ENCODE results near the gene C13orf46. TPM values are rescaled to one million over a fixed set of nuclear protein-coding genes. Genes with fewer than 3 reads are reported as not detected.

Gene C13orf46
- 0.29 and 0.33 TPM in 2 replicates for total RNA-seq (2022)
- Bru-seq, nascent RNA, result percentile 13 among the genes with signal in this experiment
- BruChase-seq, experiment 1, labeled RNA remaining after a 6-hour chase, result percentile 4 among the genes with signal in this experiment
- percentile 7 among the genes with signal in this experiment for BruChase-seq, experiment 2, labeled RNA remaining after a 2-hour chase
- long read RNA-seq, result 0 reads

- no peaks in the 10 kb centered on the region for H3K9me3 Mint-ChIP-seq (ENCODE audit: low read depth, unreplicated experiment)
- CTCF ChIA-PET, result no interaction called here
- TF ChIP-seq, protein P1, sequence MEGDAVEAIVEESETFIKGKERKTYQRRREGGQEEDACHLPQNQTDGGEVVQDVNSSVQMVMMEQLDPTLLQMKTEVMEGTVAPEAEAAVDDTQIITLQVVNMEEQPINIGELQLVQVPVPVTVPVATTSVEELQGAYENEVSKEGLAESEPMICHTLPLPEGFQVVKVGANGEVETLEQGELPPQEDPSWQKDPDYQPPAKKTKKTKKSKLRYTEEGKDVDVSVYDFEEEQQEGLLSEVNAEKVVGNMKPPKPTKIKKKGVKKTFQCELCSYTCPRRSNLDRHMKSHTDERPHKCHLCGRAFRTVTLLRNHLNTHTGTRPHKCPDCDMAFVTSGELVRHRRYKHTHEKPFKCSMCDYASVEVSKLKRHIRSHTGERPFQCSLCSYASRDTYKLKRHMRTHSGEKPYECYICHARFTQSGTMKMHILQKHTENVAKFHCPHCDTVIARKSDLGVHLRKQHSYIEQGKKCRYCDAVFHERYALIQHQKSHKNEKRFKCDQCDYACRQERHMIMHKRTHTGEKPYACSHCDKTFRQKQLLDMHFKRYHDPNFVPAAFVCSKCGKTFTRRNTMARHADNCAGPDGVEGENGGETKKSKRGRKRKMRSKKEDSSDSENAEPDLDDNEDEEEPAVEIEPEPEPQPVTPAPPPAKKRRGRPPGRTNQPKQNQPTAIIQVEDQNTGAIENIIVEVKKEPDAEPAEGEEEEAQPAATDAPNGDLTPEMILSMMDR (IDR thresholded peaks at IDR 0.05; ENCODE audit: unreplicated experiment), result no peak
- intact Hi-C loops (cut with micrococcal nuclease; ENCODE audit: unreplicated experiment), result no loop called here
- no peak within 1 kb of the TSS for H3K27ac Mint-ChIP-seq (ENCODE audit: unreplicated experiment)
- H3K4me3 Mint-ChIP-seq (ENCODE audit: low read depth, unreplicated experiment), result no peak within 1 kb of the TSS
- no peaks in the 10 kb centered on the region for H3K36me3 Mint-ChIP-seq (ENCODE audit: insufficient read depth, unreplicated experiment)
- no peaks in the 10 kb centered on the region for H3K27me3 Mint-ChIP-seq (ENCODE audit: unreplicated experiment)
- no peak for DNase-seq
- BruUV-seq (replicated peaks), result no TSS peak
- H3K4me1 Mint-ChIP-seq (ENCODE audit: low read depth, unreplicated experiment), result no peaks in the 10 kb centered on the region
Observed at GRCh38 chr13:113973218-113974164, at the start of gene C13orf46. C13orf46 (minus strand) TSS chr13:113974076; CDS start chr13:113973997, 79 bp downstream.

- Mint-ChIP-seq H3K4me3 (ENCODE audit: low read depth, unreplicated experiment) (no peak overlapping the region), H3K4me1 (ENCODE audit: low read depth, unreplicated experiment) (no peaks in the 10 kb centered on the region), H3K27me3 (ENCODE audit: unreplicated experiment) (no peaks in the 10 kb centered on the region), H3K27ac (ENCODE audit: unreplicated experiment) (no peak overlapping the region), H3K36me3 (ENCODE audit: insufficient read depth, unreplicated experiment) (no peaks in the 10 kb centered on the region), H3K9me3 (ENCODE audit: low read depth, unreplicated experiment) (no peaks in the 10 kb centered on the region)
- intact Hi-C loops (cut with micrococcal nuclease; ENCODE audit: unreplicated experiment), result no loop called here
- no peak for DNase-seq
- TF ChIP-seq, protein P1 (IDR thresholded peaks at IDR 0.05; ENCODE audit: unreplicated experiment), result no peak
- no TSS peak for BruUV-seq (replicated peaks)
- CTCF ChIA-PET, result no interaction called here
Observed at GRCh38 chr13:114022876-114023275, 49.0 kb upstream of the C13orf46 start.

- Mint-ChIP-seq H3K27me3 (ENCODE audit: unreplicated experiment) (no peaks in the 10 kb centered on the region), H3K36me3 (ENCODE audit: insufficient read depth, unreplicated experiment) (no peaks in the 10 kb centered on the region), H3K4me1 (ENCODE audit: low read depth, unreplicated experiment) (no peaks in the 10 kb centered on the region), H3K9me3 (ENCODE audit: low read depth, unreplicated experiment) (no peaks in the 10 kb centered on the region), H3K27ac (ENCODE audit: unreplicated experiment) (no peak overlapping the region), H3K4me3 (ENCODE audit: low read depth, unreplicated experiment) (no peak overlapping the region)
- intact Hi-C loops (cut with micrococcal nuclease; ENCODE audit: unreplicated experiment), result no loop called here
- DNase-seq, result no peak
- no TSS peak for BruUV-seq (replicated peaks)
- TF ChIP-seq, protein P1 (IDR thresholded peaks at IDR 0.05; ENCODE audit: unreplicated experiment), result no peak
- CTCF ChIA-PET, result no interaction called here
Observed at GRCh38 chr13:114022309-114022669, 48.4 kb upstream of the C13orf46 start.

- Mint-ChIP-seq H3K36me3 (ENCODE audit: insufficient read depth, unreplicated experiment) (no peaks in the 10 kb centered on the region), H3K27ac (ENCODE audit: unreplicated experiment) (no peak overlapping the region), H3K4me3 (ENCODE audit: low read depth, unreplicated experiment) (no peak overlapping the region), H3K27me3 (ENCODE audit: unreplicated experiment) (no peaks in the 10 kb centered on the region), H3K4me1 (ENCODE audit: low read depth, unreplicated experiment) (no peaks in the 10 kb centered on the region), H3K9me3 (ENCODE audit: low read depth, unreplicated experiment) (no peaks in the 10 kb centered on the region)
- BruUV-seq (replicated peaks), result no TSS peak
- TF ChIP-seq, protein P1 (IDR thresholded peaks at IDR 0.05; ENCODE audit: unreplicated experiment), result no peak
- CTCF ChIA-PET, result no interaction called here
- intact Hi-C loops (cut with micrococcal nuclease; ENCODE audit: unreplicated experiment), result no loop called here
- DNase-seq, result no peak
Observed at GRCh38 chr13:114021464-114022308, 47.8 kb upstream of the C13orf46 start.
